NCI-H1694 treated with DMSO at 0.1 percent for 48 hours (cell line): Measurements from ENCODE around the gene SSH2.
"Not testable (repeated sequence)": the region's sequence is repeated elsewhere in the genome, so short reads cannot be mapped to it uniquely, and the experiment has no call there.

Experiments used
- DNase-seq: peaks from one replicate; lab custom pipeline; 2025; lab: John Stamatoyannopoulos, UW

Gene SSH2

GRCh38 chr17:29664743-29665480 lies 265.1 kb downstream of the SSH2 start:
- no peak for DNase-seq

- no peak for DNase-seq
Measured at GRCh38 chr17:29663155-29663554, 266.9 kb downstream of the SSH2 start.

- DNase-seq: no peak
Measured at GRCh38 chr17:29661213-29661612, 268.8 kb downstream of the SSH2 start.

- DNase-seq: no peak
Measured at GRCh38 chr17:29659155-29659554, 270.9 kb downstream of the SSH2 start.

- no peak for DNase-seq
Measured at GRCh38 chr17:29655323-29655722, 274.7 kb downstream of the SSH2 start.

- DNase-seq: no peak
Measured at GRCh38 chr17:29653995-29654714, 275.9 kb downstream of the SSH2 start.

GRCh38 chr17:29652976-29653375 lies 277.1 kb downstream of the SSH2 start:
- DNase-seq: no peak

- DNase-seq: not testable (repeated sequence)
Measured at GRCh38 chr17:29651913-29652312, 278.1 kb downstream of the SSH2 start.

- no peak for DNase-seq
Measured at GRCh38 chr17:29650396-29650795, 279.6 kb downstream of the SSH2 start.

GRCh38 chr17:29649359-29649758 lies 280.7 kb downstream of the SSH2 start:
- no peak for DNase-seq

GRCh38 chr17:29648005-29648404 lies 282.0 kb downstream of the SSH2 start:
- DNase-seq: no peak

GRCh38 chr17:29645515-29646051 lies 284.4 kb downstream of the SSH2 start:
- DNase-seq: peak; percentile 83

- no peak for DNase-seq
Measured at GRCh38 chr17:29643817-29644160, 286.2 kb downstream of the SSH2 start.

GRCh38 chr17:29642171-29642611 lies 287.8 kb downstream of the SSH2 start:
- no peak for DNase-seq

- no peak for DNase-seq
Measured at GRCh38 chr17:29640981-29641642, 288.9 kb downstream of the SSH2 start.

- DNase-seq: no peak
Measured at GRCh38 chr17:29640413-29640812, 289.6 kb downstream of the SSH2 start.

GRCh38 chr17:29633886-29634285 lies 296.1 kb downstream of the SSH2 start:
- no peak for DNase-seq

- no peak for DNase-seq
Measured at GRCh38 chr17:29630630-29631193, 299.3 kb downstream of the SSH2 start.

- peak; percentile 41 for DNase-seq
Measured at GRCh38 chr17:29629839-29630238, 300.2 kb downstream of the SSH2 start.

- no peak for DNase-seq
Measured at GRCh38 chr17:29628644-29629043, 301.4 kb downstream of the SSH2 start.

GRCh38 chr17:29627951-29628350 lies 302.1 kb downstream of the SSH2 start:
- no peak for DNase-seq

- no peak for DNase-seq
Measured at GRCh38 chr17:29625037-29625750, 304.8 kb downstream of the SSH2 start.
